IPS DF 6.9 (cell line): ENCODE measurements around the gene HOXB8.

Experiments
- DNase-seq: peaks from one replicate; pipeline ENCODE4 v3.0.0-alpha.2; 2013; ENCODE audit warnings: low read depth, low spot score
- H3K27ac ChIP-seq: one replicate; pipeline ENCODE4 v1.5.1; 2013; ENCODE audit warnings: low read length, control low read depth
- H3K27me3 ChIP-seq: 2 replicates; pipeline ENCODE4 v1.6.1; 2013; ENCODE audit warnings: mild to moderate bottlenecking, low read length; ENCODE audit not compliant: control insufficient read depth, insufficient read depth
- H3K36me3 ChIP-seq: 2 replicates; pipeline ENCODE4 v1.6.1; 2013; ENCODE audit warnings: low read length; ENCODE audit not compliant: control insufficient read depth, insufficient read depth
- H3K4me1 ChIP-seq: 2 replicates; pipeline ENCODE4 v1.6.1; 2013; ENCODE audit warnings: low read length; ENCODE audit not compliant: control insufficient read depth, insufficient read depth
- H3K4me3 ChIP-seq: 2 replicates; pipeline ENCODE4 v1.5.1; 2013; ENCODE audit warnings: mild to moderate bottlenecking, low read length
- H3K9me3 ChIP-seq: 2 replicates; pipeline ENCODE4 v1.6.1; 2013; ENCODE audit warnings: low read length, inconsistent platforms; ENCODE audit not compliant: control insufficient read depth, insufficient read depth
- WGBS: extraction: QIAGEN DNeasy Blood & Tissue Kit; methylation state at CpG from one replicate; pipeline ENCODE4 v1.1.7; 2013; ENCODE audit warnings: mixed read lengths, missing lambda C conversion rate; ENCODE audit not compliant: insufficient read length, insufficient coverage; 5-methylcytosine and 5-hydroxymethylcytosine counted together

Gene HOXB8

GRCh38 chr17:48592577-48592976 is 22.5 kb downstream of the HOXB8 start:
- no peak for DNase-seq
- no peak overlapping the region for H3K4me3 ChIP-seq
- H3K4me1 ChIP-seq, result peaks cover 5% of the 10 kb centered on the region; the same call in 1 of the 2 replicates
- H3K36me3 ChIP-seq, result no peaks in the 10 kb centered on the region
- WGBS, result no CpG with 5 or more reads among the region's 14 CpGs
- H3K9me3 ChIP-seq, result no peaks in the 10 kb centered on the region
- H3K27me3 ChIP-seq, result peaks cover 96% of the 10 kb centered on the region
- H3K27ac ChIP-seq, result no peak overlapping the region

DNA sequence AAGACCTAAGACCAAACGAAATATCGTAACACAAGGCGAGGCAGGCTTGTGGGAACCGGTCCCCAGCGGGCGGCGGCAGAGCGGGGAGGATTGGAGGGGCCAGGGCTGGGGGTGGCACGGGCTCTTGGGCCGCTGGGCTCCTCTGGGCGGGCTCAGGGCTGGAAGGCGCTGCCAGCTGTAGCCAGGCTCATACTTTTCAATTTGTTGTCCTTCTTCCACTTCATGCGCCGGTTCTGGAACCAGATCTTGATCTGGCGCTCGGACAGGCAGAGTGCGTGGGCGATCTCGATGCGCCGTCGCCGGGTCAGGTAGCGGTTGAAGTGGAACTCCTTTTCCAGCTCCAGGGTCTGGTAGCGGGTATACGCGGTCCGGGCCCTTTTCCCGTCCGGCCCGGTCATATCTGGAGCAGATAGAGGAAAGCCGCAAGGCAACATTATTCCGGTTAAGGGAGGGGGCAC is 23.0 kb downstream of the HOXB8 start:
- H3K4me1 ChIP-seq, result peaks cover 5% of the 10 kb centered on the region; the same call in 1 of the 2 replicates
- no peak overlapping the region for H3K4me3 ChIP-seq
- WGBS, result no CpG with 5 or more reads among the region's 33 CpGs
- H3K27ac ChIP-seq, result no peak overlapping the region
- no peaks in the 10 kb centered on the region for H3K36me3 ChIP-seq
- no peaks in the 10 kb centered on the region for H3K9me3 ChIP-seq
- DNase-seq, result no peak
- H3K27me3 ChIP-seq, result peaks cover 96% of the 10 kb centered on the region

DNA sequence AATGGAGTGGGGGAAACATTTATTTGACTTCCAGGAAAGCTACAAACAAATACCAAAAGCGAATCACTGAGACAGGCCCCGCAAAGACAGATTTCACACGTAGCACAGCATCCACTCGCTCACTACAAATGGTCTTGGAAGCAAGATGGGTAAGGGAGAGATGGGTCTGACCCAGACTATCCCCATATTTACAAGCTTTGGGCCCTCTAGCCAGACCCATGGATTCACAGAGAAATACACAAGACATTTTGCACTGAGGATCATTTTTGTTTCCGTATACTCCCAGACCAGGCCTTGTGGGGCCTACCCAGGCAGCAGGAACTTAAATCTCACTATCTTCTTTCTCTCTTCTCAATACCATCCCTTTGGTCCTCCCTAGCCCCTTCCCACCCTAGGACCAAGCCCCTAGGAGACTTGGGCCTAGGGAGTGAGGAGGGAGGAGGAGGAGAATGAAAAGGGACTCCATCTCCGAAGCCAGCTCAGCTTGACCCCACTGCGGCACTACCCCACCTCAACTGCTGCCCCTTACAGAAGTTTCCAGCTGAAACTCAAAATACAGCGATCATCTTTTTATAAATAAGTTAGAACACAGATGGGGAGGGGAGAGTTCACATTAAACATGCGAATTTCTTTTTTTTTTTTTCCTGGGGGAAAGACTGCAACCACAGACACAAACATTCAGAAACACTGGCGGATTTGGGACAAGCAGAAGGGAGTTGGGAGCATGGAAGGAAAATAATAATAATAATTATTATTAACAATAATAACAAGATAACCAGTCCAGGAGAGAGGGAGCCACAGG is 23.6 kb downstream of the HOXB8 start:
- WGBS, result no CpG with 5 or more reads among the region's 10 CpGs
- peaks cover 96% of the 10 kb centered on the region for H3K27me3 ChIP-seq

DNA sequence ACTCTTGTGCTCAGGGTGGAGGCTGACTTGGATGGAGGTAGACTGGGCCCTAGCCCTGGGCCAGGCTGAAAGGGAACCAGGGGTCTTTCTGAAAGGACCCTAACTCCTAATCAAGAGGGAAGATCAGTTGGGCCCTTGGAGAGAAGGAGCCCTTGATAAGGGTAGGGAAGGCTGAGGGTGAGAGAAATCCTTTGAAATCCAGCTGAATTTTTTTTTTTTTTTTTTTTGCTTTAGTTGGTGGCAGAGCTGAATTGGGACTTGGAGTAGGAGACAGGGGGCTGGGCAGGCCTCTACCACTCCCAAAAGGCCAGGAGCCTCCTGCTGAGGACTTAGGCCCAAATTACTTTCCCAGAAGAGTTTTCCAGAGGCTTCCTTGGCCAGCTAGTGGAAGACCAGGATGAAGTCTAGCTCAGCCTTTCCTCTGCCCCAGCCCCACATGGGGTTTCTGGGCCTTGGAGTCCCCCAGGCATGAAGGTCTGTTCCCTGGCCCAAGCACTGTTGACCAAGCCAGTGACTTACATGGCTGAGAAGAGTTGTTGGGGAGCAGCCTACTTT is 24.4 kb downstream of the HOXB8 start:
- Histone ChIP-seq H3K9me3 (no peaks in the 10 kb centered on the region), H3K27me3 (peaks cover 96% of the 10 kb centered on the region), H3K4me3 (no peak overlapping the region), H3K36me3 (no peaks in the 10 kb centered on the region), H3K27ac (no peak overlapping the region), H3K4me1 (peaks cover 3% of the 10 kb centered on the region; the same call in 1 of the 2 replicates)
- no peak for DNase-seq

More for the DNA sequence above, 23.6 kb downstream of the HOXB8 start:
- H3K36me3 ChIP-seq, result no peaks in the 10 kb centered on the region
- peaks cover 5% of the 10 kb centered on the region; the same call in 1 of the 2 replicates for H3K4me1 ChIP-seq
- no peak overlapping the region for H3K4me3 ChIP-seq
- H3K27ac ChIP-seq, result no peak overlapping the region
- H3K9me3 ChIP-seq, result no peaks in the 10 kb centered on the region
- no peak for DNase-seq

DNA sequence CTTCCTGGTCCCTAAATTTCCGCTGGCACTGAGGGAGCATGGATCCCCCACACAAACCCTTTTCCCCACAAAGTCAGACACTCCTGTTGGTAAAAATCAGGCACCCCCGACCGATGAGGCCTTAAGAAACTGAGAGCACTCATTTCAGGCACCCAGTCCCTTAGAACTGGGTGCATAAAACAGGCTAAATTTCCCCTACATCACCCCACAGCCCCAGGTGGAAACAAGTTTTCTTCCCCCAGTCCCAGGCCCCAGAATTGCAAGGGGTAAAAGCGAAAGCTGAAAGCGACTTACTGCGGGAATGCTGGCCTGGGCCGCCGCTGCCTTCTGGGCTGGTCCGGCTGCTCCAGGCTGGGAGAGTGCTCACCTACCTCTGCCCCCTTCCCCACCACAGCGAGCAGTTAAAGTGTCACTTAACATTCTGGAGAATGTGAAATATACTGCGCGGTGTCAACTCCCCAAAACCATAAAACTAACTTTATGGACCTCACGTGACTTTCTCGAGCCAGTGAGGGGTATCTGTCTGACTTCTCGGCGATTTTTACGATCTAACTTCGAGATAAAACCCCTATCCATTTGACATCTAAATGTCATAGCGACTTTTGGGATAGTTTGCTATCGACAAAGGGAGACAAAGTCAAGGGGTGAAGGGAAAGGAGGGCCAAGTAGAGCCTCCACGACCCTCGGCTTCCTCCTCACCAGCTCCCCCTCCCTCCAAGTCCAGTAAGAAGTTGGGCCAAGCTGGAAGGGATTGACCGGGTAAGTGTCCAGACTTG is 25.1 kb downstream of the HOXB8 start, which contains the start of gene HOXB3:
HOXB3 (minus strand) TSS at position 411 of the 776 bp plus-strand sequence. CDS start 37,767 bp downstream, outside the sequence.
- peaks cover 3% of the 10 kb centered on the region; the same call in 1 of the 2 replicates for H3K4me1 ChIP-seq
- H3K9me3 ChIP-seq, result no peaks in the 10 kb centered on the region
- no peak within 1 kb of the TSS for H3K4me3 ChIP-seq
- no peak within 1 kb of the TSS for H3K27ac ChIP-seq
- no peak for DNase-seq
- no peaks in the 10 kb centered on the region for H3K36me3 ChIP-seq
- no CpG with 5 or more reads among the region's 23 CpGs for WGBS
- H3K27me3 ChIP-seq, result peaks cover 95% of the 10 kb centered on the region

GRCh38 chr17:48589060-48589830 is 25.8 kb downstream of the HOXB8 start:
- Histone ChIP-seq H3K36me3 (no peaks in the 10 kb centered on the region), H3K9me3 (no peaks in the 10 kb centered on the region), H3K27me3 (peaks cover 95% of the 10 kb centered on the region), H3K4me1 (peaks cover 3% of the 10 kb centered on the region; the same call in 1 of the 2 replicates), H3K27ac (no peak overlapping the region), H3K4me3 (no peak overlapping the region)
- no peak for DNase-seq
- WGBS, result no CpG with 5 or more reads among the region's 10 CpGs

- no peak overlapping the region for H3K27ac ChIP-seq
- no peaks in the 10 kb centered on the region for H3K36me3 ChIP-seq
- H3K4me3 ChIP-seq, result no peak overlapping the region
- H3K4me1 ChIP-seq, result peaks cover 2% of the 10 kb centered on the region; the same call in 1 of the 2 replicates
- DNase-seq, result no peak
- WGBS, result no CpG with 5 or more reads among the region's 2 CpGs
- H3K27me3 ChIP-seq, result peaks cover 98% of the 10 kb centered on the region
- no peaks in the 10 kb centered on the region for H3K9me3 ChIP-seq
These were observed 26.6 kb downstream of the HOXB8 start for GRCh38 chr17:48588528-48588927.

DNA sequence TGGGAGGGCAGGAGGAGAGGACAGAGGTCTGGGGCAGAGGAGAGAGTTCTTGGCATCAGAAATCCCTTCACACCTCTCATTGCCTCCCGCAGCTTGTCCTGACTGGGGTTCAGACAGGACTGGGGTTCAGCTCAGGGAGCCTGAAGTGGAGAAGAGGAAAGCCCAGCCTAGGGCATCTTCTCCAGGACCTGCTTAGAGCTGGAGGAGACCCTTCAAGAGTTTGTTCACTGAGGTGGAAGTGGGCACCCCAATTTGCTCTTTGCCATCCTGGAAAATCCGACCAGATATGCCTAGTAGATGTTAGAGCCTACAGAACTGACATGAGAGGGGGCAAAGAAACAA is 27.0 kb downstream of the HOXB8 start:
- Histone ChIP-seq H3K27me3 (peaks cover 98% of the 10 kb centered on the region), H3K36me3 (no peaks in the 10 kb centered on the region), H3K4me3 (no peak overlapping the region), H3K27ac (no peak overlapping the region), H3K9me3 (no peaks in the 10 kb centered on the region), H3K4me1 (peaks cover 2% of the 10 kb centered on the region; the same call in 1 of the 2 replicates)
- no CpG with 5 or more reads among the region's 2 CpGs for WGBS
- no peak for DNase-seq

- no peak overlapping the region for H3K27ac ChIP-seq
- DNase-seq, result no peak
- WGBS, result no CpG with 5 or more reads among the region's 5 CpGs
- peaks cover 98% of the 10 kb centered on the region for H3K27me3 ChIP-seq
- no peak overlapping the region for H3K4me3 ChIP-seq
- H3K9me3 ChIP-seq, result no peaks in the 10 kb centered on the region
- no peaks in the 10 kb centered on the region for H3K36me3 ChIP-seq
- H3K4me1 ChIP-seq, result peaks cover 2% of the 10 kb centered on the region; the same call in 1 of the 2 replicates
These were observed 27.6 kb downstream of the HOXB8 start for GRCh38 chr17:48587276-48588073.
